Right ventricle myocardium superior (tissue), 1 donor: ENCODE results near the gene ALG6. TPM values are rescaled to one million over a fixed set of nuclear protein-coding genes. Genes with fewer than 3 reads are reported as not detected.
"Not testable (repeated sequence)": the region's sequence is repeated elsewhere in the genome, so short reads cannot be mapped to it uniquely, and the experiment has no call there.

Experiments
- ATAC-seq: fragments of 200-7000 bp; cut with Tn5 transposase; one replicate; pipeline ENCODE4 v1.9.1; 2020; ENCODE audit warnings: mild to moderate bottlenecking; ENCODE audit not compliant: poor library complexity
- DNase-seq: peaks from one replicate; pipeline ENCODE4 v3.0.0-alpha.2; 2020
- intact Hi-C: fragments of 100-400 bp; cut with DNase I; formaldehyde crosslinking; loops from one replicate; pipeline ENCODE4 v1.11.2; 2022
- total RNA-seq: library from RNA; stranded (reverse); fragmentation: NEBNext Ultra II Directional; extraction: Animal tissue kit (Norgen Biotek cat#: 25700); gene quantifications from one replicate; pipeline ENCODE4 v1.2.1, GENCODE V29; 2021
- donor health status: DM: no; HTN: yes; CAD: no; lungs with severe emphysema.

The ALG6 gene
- total RNA-seq, 1 donor from 2014 or later, result 4.2 TPM

DNA sequence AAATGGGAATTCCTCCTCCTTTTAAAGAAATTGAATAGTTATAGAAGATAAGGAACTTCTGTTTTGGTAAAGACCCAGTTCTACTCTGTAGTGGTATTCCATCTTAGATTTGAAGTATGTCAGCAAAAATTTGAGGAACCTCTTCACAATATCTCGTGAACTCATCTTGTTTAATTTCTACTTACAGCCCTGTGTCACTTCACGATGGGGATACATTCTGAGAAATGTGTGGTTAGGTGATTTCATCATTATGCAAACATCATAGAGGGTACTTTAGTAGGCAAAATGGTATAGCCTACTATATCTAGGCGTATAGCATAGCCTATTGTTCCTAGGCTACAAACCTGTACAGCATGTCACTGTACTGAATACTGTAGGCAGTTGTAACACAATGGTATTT is 36.0 kb downstream of the ALG6 start:
- ATAC-seq (no peak), DNase-seq (no peak)
- intact Hi-C loops, result no loop called here

DNA sequence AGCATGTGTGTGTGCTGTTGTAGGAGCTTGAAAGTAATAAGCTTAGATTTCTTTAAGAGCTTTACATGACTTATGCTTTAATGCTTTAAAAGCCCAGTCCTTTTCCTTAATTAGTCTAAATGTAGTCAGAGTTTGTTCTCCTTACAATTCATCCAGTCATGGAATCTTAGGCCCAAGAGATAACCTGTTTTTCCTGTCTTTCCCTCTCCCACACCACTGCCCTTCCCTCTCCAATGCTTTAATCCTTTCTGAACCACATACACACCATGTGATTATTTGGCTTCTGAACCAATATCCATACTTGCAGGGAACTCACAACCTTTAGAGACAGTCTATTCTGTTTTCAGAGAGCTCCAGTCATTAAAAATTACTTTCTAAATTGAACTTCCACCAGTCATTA is 37.6 kb downstream of the ALG6 start:
- ATAC-seq (no peak), DNase-seq (no peak)
- intact Hi-C loops, result no loop called here

DNA sequence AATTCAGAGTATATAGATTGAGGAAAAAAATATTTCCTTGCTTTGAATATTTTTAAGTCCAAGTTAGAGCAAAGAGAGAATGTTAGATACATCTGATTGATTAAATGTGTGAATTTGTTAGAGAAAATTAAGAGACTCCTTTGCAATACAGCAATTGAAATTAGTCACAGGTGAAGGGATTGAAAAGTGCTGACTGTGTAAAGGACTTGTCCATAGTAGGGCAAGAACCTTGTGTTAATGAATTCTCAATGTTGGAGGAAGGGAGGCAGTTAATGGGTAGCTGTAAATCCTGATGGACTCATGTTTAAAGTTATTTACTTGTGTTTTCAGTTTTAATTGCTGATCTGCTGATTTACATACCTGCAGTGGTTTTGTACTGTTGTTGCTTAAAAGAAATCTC is 38.6 kb downstream of the ALG6 start:
- no peak for ATAC-seq
- DNase-seq, result no peak
- intact Hi-C loops, result no loop called here

DNA sequence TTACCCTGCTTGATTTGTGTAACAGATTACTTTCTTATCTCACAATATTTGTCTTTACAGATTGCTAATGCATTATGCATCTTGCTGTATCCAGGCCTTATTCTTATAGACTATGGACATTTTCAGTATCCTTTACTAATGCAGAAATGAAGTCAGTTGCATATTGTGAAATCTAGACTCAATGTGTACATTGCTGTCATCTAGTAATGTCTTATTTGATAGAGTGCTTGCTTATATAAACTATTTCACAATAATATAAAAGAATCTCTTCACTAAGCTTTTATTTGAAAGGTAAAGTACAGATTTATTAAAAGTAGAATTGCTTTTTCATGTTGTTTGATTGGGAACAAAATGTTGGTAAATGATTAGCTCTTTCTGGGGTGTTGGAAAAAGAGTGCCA is 39.6 kb downstream of the ALG6 start:
- DNase-seq, result no peak
- intact Hi-C loops, result no loop called here
- ATAC-seq, result no peak

DNA sequence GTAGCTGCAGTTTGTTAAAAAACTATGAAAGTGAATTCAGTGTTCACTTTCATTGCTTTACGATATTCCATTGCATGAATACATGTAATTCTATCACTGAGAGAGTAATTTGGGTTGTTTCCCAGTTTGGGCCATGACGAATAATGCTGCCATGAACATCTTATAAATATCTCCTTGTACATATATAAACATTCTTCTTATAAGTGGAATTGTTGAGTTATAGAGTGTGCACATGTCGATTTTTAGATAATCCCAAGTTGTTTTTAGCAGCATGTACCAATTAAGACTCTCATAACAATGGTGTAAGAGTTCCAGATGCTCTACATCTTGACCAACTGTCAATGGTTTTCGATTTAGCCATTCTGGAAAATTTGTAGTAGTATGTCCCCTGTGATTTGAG is 40.9 kb downstream of the ALG6 start:
- DNase-seq, result no peak
- no peak for ATAC-seq
- intact Hi-C loops, result no loop called here

DNA sequence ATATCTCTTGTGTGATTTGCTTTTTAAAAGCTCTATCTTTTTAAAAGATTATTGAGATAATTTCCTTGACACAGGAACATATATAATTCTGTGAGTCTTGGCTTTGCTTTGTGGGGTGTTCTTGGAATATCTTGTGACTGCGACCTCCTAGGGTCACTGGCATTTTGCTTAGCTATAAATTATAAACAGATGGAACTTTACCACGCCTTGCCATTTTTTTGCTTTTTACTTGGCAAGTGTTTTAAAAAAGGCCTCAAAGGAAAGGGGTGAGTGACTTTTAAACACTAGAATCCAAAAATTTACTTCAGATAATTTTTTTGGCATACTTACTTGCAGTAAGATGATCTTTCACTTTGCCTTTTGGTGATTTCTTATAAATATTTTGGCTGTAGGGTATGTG is 43.6 kb downstream of the ALG6 start:
- intact Hi-C loops, result no loop called here
- DNase-seq, result no peak
- ATAC-seq, result no peak

DNA sequence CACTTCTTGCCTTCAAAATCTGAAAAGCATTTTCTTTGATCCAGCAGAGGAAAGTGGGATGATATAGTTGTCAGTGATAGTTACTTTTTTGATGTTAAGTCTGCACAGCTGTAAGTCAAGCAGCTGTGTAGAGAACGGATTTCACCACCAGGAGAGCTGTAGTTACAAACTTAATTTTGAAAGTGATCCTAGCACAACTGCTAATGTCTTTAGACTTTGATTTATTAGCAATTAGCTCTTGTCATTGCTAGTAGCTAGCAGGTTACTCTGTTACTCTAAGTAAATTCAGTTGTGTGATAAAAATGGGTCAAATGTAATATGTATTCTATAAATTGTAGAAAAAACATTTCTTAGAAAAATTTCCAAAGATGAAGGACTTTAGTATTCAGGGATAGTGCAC is 46.0 kb downstream of the ALG6 start:
- ATAC-seq, result no peak
- intact Hi-C loops, result no loop called here
- DNase-seq, result no peak

DNA sequence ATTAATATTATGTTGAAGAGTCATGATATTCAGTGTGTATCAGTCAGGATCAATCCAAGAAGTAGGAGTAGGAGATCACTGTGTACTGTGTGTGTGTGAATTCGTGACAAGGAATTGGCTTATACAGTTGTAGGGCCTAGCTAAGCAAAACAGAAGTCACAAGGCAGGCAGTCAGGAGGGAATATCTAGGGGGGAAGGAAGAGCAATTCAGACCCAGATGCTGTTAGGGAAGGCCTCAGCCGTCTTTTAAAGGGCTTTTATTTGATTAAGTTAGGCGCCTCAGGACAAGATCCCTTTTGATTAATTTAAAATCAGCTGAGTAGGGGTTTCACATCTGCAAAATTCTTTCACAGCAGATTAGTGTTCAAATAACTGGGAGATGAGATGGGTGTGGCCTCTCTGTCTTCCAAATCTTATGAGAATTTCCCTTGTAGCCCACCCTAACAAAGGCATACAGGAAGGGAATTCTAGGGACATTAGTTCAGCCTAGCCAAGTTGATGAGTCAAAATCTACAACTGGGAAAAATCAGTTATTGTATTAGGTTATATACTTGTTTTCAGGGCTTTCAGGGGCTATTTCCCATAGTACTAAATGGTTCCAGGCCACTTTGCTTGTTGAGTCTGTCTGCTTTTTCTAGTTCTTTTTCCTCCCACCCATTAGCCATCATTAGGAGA is 47.4 kb downstream of the ALG6 start:
- intact Hi-C loops, result no loop called here
- no peak for ATAC-seq
- DNase-seq, result no peak

DNA sequence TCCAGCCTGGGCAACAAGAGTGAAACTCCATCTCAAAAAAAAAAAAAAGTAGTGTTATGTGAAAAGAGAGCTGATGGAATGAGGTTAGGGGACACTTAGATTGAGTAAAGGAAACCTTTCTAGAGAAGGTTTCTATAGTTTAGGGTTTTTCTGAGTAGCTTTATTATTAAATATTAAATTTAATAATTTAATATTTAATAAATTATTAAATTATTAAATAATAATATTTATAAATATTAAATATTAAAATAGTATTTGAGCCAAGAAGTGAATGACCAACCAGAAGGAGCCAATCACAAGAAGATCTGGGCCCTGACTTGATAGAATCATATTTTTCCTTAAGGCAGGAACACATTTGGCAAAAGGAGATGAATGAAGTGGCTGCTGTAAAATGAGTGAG is 50.7 kb downstream of the ALG6 start:
- ATAC-seq (no peak), DNase-seq (no peak)
- intact Hi-C loops, result no loop called here

DNA sequence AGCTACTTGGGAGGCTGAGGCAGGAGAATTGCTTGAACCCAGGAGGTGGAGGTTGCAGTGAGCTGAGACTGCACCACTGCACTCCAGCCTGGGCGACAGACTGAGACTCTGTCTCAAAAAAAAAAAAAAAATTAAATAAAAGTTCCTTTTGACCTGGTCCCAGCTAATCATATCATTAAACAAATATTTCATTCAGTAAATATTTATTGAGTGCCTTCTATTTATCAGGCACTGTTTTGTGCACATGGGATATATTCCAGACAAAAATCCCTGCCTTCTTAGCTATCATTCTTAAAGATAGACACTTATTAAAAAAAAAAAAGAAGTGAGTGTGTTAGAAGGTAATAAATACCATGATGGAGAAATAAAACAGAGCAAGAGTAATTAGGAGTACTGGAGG is 53.3 kb downstream of the ALG6 start:
- ATAC-seq, DNase-seq, intact Hi-C loops: not testable (repeated sequence)

DNA sequence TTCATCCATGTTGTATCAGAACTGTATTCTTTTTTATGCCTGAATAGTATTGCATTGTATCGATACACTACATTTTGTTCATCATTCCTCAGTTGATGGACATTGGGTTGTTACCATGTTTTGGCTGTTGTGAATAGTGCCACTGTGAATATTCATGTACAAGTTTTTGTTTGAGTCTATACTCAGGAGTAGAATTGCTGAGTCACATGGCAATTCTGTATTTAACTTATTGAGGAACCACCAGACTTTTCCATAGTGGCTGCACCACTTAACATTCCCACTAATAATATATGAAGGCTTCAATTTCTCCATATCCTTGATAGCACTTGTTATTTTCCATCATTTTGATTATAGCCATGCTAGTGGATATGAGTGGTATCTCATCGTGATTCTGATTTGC is 56.2 kb downstream of the ALG6 start:
- ATAC-seq (no peak), DNase-seq (no peak)
- intact Hi-C loops, result no loop called here

DNA sequence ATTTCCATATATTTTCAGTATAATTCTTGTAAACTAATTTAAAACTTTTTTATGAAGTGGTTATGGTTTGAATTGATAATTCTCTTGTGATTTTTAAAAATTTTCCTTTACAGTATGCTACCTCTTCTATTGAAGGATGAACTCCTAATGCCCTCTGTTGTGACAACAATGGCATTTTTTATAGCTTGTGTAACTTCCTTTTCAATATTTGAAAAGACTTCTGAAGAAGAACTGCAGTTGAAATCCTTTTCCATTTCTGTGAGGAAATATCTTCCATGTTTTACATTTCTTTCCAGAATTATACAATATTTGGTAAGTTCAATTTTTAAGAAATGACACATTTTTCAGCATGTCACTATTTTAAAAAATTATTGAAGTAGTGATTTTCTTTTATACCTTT is 61.4 kb downstream of the ALG6 start:
- ATAC-seq (no peak), DNase-seq (no peak)
- intact Hi-C loops, result no loop called here

DNA sequence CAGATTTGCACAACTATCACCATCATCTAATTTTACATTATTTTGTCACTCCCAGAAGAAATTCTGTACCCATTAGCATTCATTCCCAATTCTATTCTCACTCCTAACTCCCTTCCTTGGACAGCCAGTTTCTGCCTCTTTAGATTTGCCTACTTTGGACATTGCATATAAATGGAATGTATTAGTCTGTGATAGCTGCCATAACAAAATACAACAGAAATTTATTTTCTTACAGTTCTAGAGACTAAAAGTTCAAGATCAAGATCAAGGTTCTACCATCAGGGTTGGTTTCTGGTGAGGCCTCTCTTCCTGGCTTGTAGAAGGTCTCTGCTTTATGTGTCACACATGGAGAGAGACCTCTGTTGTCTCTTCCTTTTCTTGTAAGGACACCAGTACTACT is 61.9 kb downstream of the ALG6 start:
- intact Hi-C loops, result no loop called here
- ATAC-seq (no peak), DNase-seq (no peak)

DNA sequence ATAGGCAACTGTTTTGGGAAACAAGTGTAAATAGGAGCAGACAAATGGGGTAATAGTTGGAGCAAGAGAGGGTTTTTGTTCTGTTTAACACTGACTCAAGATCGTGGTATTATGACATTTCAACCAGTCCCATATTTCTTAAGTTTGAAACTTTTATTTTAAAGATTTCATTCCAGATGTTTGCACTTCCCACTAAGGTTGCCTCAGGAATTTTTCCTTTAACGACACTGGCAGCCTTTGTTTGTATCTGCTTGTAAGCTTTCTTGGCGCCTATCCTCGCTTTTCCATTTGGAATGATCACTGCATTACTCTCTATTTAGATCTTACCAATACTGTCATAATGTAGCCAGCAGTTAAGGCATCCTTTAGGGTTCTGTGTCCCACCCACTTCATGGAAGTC is 67.7 kb downstream of the ALG6 start:
- no peak for DNase-seq
- intact Hi-C loops, result no loop called here
- no peak for ATAC-seq

DNA sequence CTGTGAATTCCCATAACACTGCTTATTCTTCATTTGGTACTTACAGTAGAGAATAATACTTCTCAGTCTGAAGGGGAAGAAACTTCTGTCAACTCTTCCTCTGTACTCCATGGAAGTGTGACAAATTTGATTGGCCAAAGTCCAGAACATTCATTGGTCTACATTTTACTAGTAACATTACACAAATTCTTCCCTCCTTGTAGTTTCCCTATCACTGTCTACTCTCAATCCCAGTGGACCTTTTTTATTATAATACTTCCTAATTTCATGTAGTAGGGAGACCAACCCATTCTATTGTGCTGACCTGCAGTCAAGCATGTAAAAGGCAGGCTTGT is 74.7 kb downstream of the ALG6 start:
- ATAC-seq, result no peak
- DNase-seq, result no peak
- intact Hi-C loops, result no loop called here

DNA sequence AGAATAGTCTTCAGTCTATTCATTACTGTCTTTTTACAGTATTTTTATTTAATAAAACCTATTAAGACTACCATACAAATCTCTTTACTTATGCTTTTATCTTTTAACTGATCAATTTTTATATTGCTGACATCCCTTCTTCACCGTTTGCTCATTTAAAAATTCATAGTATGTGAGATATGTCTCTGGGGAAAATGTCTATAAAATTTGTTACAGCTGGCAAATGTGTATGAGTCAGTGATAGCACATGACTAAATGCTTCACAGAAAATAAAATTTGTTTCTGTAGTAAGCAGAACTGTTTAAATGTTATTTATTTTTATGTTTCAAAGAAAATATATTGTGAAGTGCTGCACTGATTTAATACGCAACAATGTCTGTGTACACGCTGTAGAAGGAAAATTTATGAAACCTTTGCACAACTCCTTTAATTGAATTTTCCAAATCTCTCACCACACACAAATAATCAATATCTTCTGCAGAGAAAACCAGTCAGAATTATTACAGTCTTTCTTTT is 81.4 kb downstream of the ALG6 start:
- DNase-seq, result no peak
- ATAC-seq, result no peak
- intact Hi-C loops, result no loop called here

DNA sequence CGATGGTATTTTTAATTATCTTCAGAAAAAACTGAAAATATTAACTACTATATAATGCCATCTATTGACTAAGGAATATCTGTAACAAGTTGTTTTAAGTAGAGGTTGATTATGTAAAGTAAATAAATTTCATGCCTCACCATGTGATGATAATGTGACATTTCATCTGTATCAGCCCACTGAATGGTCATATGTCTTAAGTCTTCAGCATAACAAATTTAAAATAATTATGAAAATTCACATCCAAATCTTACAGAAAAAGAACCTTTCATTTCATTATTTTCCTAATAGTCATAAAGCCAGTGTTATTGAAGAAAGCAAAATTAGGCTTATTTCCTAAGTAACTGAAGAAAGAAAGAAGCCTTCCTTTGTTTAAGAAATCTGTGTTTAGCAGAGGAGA is 83.0 kb downstream of the ALG6 start:
- ATAC-seq, result no peak
- intact Hi-C loops, result no loop called here
- no peak for DNase-seq

DNA sequence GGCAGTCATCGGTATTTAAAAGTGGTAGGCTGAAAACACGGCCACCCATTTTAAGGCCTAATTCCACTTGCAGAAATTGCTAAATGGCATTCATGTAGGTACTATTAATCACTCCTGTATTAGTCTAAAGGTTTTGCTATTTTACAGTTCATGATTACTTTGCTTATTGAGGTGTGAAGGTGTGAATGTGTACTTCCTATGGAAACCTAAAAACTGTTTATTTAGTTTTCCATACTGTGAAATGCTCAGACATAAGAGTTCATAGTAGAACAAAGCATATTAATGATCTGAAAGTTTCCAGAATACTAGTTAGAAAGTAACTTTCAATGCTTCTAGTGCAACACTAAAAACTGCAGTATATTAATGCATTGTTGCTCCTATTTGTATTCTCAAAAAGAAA is 85.8 kb downstream of the ALG6 start:
- ATAC-seq, result no peak
- intact Hi-C loops, result no loop called here

DNA sequence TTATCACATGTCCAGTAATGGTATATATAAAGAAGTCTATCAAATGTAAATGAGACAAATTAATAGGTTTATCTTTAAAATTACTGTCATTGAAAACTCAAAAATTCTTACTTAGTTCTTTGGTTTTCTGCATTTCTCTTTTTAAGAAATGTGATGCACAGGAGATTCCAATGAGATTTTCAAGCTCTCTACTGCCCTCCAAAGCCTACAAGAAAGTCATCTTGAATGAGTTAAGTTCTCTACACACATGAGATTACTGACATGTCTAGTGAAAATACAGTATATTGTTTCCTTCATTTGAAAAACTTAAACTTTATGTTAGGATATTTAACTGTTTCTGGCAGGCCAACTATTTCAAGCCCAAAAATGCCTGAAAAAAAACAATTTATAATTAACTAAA is 86.8 kb downstream of the ALG6 start:
- no peak for ATAC-seq
- intact Hi-C loops, result no loop called here

More for the DNA sequence above, 85.8 kb downstream of the ALG6 start:
- no peak for DNase-seq

DNA sequence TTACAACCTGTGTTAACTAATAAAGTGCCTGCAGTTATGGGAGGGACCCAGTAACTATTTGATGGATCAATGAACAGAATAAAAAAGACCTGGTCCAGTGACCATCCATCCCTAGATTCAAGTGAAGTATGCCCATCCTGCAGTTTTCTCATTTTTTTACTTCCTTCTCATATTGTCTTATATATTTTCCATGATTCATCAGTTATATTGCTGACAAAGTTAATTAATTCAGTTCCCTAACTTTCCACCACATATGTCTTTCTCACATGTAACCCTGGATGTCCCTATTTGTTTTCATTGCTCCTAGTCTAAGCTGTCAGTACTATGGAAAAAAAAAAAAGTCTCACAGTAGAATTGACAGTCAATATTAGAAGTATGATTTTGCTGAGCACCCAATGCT is 91.3 kb downstream of the ALG6 start:
- intact Hi-C loops, result no loop called here
- no peak for ATAC-seq
- DNase-seq, result no peak

More for the DNA sequence above, 86.8 kb downstream of the ALG6 start:
- DNase-seq, result no peak

DNA sequence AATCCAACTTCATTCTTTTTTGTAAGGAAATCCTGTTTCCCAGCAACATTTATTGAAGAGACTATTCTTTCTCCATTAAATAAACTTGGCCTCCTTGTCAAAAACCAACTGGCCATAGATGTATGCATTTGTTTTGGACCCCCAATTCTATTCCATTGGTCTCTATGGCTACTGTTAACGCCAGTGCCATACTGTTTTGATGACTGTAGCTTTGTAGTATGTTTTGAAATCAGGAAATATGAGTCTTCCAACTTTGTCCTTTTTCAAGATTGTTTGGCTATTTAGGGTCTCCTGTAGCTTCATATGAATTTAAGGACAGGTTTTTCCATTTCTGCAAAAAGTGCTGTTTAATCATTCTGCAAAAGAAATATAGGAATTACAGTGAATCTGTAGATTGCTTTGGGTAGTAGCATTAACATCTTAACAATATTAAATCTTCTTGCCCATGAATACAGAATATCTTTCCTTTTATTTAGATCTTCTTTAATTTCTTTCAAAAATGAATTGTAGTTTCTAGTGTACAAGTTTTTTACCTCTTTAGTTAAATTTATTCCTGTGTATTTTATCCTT is 94.3 kb downstream of the ALG6 start:
- DNase-seq (no peak), ATAC-seq (no peak)
- intact Hi-C loops, result no loop called here
